Activated CD8-positive, alpha-beta memory T cell treated with anti-CD3 and anti-CD28 coated beads, Interleukin-2, amount 50 U/mL, for 24 hours (primary cell): ENCODE results near the gene FBXO46.
"Not testable (repeated sequence)": the region's sequence is repeated elsewhere in the genome, so short reads cannot be mapped to it uniquely, and the experiment has no call there.

Source experiments
- DNase-seq: peaks from one replicate; pipeline ENCODE4 v3.0.0-alpha.2; 2020; ENCODE audit errors: extremely low read depth

The FBXO46 gene

DNA sequence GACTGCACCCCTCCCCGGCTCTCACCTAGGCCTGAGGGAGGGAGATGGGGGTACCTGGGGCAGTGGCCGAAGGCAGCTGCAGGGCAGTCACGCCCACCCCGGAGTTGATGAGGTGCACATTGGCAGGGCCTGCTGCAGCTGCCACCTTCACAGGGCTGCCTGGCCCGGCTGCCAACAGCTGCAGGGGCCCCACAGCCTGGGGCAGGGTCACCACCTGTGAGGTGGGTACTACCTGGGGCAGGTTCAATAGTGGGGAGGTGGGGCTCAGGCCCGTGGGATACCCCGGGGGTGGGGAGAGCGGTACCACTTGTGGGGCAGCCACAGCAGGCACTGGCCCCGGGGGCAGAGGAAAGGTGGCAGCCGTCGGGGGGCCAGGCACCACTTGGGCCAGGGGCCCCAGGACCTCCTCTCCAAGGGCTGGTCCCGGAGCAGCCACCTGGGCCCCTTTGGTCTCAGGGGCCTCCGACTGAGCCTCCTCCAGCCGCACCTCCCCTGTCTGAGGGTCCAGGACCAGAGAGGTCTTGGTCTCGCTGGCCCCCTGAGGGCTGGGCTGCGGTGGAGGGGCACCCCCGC is 35.7 kb upstream of the FBXO46 start:
- no peak for DNase-seq

DNA sequence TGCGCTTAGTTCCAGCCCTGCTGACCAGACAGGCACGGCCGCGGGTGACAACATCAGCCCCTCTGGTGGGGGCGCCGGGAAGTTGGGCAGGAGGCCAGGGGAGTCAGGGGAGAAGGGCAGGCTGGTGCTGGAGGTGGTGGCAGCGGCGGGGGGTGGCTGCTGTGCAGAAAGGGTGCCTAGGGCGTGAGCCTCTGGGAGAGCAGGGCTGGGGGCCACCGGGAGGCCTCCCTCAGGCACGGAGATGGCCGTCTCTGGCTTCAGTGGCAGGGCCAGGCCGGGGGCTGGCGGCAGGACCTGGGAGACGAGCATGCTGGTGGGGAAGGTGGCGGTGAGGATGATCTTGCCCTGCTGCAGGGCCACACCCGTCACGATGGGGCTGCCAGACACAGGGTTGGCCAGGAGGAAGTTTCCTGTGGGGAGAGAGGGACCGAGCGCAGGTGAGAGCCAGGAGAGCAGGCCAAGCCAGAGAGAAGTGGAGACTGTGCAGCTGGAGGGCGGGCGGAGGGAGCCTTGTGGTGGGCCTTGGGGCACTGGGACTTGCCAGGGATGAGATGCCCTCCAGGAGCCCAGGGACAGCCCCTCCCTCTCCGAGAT is 35.1 kb upstream of the FBXO46 start:
- DNase-seq = no peak

DNA sequence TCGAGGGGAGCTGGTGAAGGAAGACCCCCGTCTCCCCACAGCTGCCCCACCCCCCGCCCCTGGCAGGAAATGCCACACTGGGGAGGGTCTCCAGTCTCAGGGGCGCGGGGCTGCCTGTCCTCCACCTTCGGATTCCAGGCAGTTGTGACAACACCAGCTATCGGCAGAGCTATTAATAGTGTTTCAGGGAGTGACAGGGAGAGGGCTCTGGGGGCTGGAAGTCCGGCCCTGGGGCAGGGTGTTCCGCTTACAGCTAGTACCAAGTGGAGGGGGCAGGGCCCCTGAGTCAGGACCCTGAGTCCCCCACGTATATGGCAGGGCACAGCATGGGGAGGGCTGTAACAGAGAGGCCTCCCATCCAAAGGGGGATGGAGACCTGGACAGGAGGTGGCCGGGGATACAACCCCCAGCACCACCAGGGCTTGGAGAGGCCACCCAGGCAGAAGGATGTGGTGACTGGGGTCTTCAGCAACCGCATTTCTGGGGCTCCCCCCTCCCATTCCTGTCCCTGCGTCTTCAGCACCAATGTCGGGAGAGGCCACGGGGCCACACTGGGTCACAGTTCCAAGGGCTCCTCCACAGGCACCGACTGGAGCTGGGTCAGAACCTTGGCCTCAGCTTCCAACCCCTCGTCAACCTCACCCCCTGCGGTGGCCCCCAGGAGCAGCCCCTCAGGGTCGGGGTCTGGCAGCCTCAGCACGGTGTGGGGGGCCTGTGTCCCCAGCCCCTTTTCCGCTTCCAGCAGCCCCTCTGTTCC is 34.4 kb upstream of the FBXO46 start:
- DNase-seq = no peak

DNA sequence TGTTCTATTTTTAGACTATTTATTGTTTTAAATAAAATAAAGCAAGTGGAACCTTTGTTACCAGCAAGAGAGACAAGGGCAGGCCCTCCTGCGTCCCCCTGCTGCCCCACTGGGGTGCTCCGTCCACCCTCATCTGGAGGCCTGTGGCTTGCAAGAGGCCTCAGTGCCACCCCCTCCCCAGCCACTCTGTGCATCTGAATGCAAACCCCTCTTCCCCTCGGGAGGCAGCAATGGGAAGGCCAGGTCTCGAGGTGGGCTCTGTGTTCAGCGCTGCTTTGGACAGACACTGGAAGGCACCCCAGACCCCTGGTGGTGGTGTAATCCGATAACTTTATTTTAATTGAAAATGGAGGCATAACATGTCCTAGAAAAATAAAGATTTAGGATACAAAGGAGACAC is 33.8 kb upstream of the FBXO46 start:
- no peak for DNase-seq

DNA sequence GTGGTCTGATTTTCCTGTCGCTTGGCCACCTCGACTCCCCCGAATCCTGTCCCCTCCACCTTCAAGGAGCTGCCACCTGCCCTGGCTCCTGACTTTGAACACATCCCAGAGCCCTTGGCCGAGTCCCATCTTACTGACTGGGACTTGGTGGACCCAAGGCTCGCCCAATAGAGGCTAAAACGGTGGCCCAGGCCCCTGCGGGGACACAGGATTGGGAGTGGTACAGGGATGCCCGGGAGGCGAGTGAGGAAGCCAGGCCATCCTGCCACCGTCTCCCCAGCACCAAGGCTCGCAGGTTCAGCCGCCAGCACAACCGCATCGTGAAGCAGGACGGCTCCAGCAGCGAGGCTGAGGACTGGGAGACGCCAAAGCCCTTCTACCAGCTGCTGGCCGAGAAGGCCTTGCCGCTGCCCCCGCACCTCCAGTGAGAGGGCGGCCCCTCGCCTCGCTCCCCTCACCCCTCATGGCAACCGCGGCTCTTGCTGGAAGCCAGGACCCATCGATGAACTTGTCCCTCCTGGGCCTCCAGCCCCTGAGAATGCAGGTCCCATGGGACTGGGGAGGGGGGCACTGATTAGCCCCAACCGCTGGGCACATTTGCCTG is 33.1 kb upstream of the FBXO46 start:
- DNase-seq = no peak

DNA sequence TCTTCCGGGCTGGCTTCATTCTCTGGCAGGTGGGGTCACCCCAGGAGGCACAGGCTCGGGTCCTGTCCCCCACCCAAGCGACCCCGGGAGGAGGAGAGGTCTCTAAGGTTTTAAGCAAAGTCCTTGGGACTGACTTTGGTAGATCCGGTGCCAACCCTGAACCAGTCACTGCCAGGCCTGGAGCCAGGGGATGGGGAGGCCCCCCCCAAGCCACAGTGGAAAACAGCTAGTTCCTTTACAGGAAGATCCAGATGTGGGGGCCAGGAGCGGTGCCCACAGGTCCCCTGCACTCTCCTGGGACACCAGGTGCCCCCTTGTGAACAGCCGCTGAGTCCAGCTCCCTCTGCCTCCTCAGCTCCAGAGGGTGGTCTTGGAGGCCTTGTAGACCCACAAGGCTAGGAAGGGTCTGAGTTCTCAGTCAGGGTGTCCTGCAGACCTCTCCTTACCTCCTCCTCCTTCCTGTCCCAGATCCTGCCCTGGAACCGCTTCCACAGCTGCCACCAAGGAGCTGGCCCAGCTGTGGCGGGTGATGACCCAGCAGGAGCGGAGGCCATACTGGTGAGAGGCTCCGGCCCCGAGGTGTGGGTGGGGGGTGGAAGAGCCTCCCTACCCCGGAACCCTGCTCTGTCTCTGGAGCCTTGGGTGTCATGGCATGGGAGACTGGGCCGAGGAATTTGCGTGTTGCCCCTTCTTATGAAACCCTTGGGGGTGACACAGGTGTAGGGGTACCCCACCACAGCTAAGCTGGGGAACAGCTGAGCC is 32.4 kb upstream of the FBXO46 start:
- DNase-seq = no peak

DNA sequence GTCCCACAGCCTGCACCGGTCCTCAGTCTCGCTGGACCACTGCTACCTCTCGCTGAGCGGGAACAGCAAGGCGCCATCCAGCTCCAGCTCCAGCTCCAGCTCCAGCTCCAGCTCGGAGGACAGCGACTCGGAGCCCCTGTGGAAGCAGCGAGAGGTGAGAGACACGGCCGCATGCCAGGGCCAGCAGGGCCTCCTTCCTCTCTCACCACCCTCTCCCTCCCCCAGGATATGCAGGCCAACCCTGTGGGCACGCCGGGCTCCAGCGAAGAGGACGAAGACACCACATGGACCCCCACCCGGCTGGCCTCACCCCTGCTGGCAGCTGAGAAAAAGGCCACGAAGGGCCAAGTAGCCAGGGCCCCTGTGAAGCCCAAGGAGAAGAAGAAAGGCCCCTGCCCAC is 31.0 kb upstream of the FBXO46 start:
- no peak for DNase-seq

DNA sequence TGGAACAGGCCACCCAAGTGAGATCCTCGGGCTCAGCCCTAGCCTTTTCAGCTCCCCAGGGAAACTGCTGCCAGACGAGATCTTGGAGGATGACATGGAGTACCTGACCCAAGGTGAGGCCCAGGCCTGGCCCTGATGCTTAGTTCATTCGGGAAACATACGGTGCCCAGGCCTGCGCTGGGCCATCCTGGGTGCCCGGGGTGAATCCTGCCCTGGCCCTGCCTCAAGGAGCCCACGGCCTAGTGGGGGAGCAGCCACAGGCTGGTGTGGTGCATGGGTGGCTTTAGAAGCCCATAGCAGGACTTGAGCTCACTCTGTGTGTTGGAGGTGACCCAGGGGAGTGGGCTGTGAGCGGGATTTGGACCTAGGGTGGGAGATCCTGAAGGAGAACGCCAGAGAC is 28.2 kb upstream of the FBXO46 start:
- no peak for DNase-seq

DNA sequence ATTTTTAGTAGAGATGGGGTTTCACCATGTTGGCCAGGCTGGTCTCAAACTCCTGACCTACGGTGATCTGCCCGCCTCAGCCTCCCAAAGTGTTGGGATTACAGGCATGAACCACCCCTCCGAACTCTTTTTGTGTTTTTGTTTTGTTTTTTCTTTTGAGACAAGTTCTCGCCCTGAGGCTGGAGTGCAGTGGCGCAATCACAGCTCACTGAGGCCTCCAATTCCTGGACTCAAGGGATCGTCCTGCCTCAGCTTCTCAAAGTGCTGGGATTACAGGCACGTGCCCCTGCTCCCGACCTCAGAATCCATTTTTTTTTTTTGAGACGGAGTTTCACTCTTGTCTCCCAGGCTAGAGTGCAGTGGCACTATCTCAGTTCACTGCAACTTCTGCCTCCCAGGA is 27.0 kb upstream of the FBXO46 start:
- no peak for DNase-seq

DNA sequence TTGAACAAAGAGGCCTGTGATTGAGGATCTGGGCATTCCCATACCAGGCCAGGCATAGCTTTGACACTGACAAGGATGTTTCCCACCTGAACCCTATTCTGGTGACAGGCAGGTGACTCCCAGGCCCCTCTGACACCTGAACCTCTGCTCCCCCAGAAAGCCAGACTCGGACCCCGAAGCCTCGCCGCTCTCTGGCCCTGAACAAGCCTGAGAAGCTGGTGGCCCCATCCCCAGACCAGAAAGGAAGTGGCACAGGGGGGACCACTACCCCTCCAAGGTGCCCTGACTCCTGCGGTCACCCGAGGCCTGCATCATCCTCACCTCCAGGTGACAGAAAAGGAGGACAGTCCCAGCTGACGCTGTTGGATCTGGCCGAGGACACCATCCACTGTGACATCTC is 23.6 kb upstream of the FBXO46 start:
- DNase-seq = no peak

DNA sequence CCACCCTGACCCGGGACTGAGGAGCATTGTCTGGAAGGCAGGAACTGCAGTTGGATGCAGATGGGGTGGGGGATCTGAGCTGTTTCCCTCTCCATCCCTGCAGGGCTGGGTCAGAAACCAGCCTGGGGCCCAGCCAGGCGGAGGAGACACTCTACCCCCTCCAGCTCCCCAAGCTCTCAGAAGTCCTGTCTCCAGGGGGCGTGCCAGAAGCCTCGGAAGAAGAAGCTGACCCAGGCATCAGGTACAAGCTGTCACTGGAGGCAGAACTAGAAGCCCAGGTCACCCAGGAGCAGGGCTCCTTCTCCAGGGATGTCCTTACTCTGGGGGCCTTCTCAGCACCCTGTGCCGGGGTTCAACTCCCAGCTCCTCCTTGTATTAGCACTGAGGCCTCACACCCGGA is 22.9 kb upstream of the FBXO46 start:
- no peak for DNase-seq

DNA sequence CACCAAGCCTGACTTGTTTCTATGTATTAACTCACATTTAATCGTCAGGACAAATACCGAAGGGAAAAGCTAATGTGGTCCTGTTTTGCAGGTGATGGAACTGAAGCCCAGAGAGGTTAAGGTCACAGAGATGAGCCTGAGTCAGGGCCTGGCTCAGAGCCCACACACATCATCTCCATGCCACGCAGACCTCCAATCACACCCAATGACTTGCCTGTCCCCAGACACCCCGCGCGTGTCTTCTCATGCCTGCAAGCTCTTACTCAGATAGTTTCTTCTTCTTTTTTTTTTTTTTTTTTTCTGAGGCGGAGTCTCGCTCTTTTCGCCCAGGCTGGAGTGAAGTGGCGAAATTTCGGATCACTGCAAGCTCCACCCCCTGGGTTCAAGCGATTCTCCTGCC is 21.9 kb upstream of the FBXO46 start:
- no peak for DNase-seq

DNA sequence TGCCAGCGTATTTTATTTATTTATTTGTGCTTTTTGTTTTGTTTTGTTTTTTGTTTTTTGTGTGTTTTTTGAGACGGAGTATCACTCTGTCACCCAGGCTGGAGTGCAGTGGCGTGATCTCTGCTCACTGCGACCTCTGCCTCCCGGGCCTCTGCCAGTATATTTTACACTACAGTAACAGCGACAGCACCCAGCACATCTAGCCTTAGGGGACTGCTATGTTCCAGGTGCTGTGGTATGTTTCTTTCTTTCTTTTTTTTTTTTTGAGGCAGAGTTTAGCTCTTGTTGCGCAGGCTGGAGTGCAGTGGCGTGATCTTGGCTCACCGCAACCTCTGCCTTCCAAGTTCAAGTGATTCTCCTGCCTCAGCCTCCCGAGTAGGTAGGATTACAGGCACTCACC is 20.8 kb upstream of the FBXO46 start:
- DNase-seq = not testable (repeated sequence)

DNA sequence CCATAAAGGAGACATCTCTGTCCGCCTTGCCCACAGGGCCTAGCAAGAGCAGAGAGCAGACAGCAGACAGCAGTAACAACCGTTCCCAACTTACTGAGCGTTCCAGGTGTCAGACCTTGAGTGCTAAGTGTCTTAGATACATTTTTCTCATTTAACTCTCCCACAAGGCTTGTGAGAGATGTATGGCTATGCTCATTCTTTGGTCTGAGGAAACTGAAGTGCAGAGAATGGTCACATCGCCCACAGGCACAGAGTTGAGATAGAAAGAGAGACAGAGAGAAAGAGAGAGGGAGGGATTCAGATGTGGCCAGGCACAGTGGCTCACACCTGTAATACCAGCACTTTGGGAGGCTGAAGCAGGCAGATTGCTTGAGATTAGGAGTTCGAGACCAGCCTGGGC is 16.8 kb upstream of the FBXO46 start:
- DNase-seq = no peak

DNA sequence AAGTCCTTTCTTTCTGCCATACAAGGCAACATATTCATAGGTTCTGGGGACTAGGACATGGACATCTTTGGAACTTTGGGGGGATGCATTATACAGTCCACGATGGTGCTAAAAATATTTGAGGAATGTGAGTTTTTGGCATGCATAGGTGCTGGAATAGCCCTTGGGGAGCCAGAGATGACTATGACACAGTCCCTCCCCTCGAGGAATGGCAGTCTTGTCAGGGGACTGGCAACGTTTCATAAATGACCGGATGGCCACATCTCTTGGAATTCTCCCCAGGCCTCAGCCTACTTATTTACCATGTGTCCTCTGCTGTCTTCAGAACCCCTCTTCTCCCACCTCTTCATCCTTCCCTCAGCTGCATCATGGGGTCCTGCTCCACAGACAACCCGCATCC is 16.2 kb upstream of the FBXO46 start:
- DNase-seq = no peak

DNA sequence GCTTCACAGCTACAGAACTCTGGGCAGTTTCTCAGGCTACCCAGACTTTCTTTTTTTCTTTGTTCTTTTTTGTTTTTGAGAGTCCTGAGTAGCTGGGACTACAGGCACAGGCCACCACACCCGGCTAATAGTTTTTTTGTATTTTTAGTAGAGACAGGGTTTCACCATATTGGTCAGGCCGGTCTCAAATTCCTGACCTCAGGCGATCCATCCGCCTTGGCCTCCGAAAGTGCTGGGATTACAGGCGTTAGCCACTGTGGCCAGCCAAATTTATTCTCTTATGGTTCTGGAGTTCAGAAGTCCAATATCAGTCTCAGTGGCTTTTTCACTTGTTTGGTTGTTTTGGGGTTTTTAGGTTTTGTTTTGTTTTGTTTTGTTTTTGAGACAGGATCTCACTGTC is 14.9 kb upstream of the FBXO46 start:
- DNase-seq = no peak

DNA sequence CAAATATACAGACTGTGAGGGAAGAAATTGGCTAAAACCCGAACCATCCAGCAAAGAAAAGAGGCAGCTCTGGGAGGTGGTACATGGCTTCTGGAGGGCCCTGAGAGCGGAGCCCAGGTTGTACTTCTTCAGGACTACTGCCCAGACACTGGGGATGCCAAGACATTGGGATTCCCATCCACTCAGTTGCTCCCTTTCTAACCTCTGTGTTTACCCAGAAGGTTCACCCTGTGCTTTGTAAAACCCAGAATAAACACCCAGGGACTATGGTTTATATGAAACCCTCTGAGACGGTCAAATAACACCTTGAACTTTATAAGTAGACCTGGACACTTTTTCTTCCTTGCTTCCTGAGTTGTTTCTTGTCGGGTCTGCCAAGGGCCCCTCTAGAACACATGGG is 12.3 kb upstream of the FBXO46 start:
- DNase-seq = no peak

DNA sequence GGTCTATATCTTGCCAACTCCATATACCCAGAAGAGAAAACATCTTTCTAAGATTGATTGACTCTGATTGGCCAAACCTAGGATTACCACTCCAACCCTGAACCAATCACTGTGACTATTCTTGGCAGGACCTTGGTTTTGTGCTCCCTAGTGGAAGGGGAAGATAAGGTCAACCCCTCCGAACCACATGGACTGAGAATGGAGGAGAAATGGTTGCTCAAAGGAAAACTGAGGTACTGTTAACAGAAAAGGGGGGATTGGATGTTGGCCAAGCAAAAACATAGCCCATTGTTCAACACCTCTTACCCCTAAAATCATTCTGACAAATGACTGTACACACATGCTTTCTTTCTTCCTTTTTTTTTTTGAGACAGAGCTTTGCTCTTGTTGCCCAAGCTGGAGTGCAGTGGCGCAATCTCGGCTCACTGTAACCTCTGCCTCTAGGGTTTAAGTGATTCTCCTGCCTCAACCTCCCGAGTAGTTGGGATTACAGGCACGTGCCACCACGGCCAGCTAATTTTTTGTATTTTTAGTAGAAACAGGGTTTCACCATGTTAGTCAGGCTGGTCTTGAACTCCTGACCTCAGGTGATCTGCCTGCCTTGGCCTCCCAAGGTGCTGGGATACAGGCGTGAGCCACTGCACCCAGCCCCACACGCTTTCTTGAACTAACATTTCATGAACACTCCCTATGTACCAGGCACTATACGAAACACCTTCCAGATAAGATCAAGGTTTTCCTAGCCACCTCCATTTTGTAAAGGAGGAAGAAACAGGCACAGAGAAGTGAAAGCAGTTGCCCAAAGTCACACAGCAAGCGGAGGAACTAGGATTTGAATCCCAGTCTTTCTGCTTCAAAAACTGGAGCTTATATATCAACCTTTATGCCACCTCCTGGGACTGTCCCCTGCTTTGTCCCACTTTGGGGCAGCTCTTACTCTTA is 9.1 kb upstream of the FBXO46 start:
- no peak for DNase-seq

DNA sequence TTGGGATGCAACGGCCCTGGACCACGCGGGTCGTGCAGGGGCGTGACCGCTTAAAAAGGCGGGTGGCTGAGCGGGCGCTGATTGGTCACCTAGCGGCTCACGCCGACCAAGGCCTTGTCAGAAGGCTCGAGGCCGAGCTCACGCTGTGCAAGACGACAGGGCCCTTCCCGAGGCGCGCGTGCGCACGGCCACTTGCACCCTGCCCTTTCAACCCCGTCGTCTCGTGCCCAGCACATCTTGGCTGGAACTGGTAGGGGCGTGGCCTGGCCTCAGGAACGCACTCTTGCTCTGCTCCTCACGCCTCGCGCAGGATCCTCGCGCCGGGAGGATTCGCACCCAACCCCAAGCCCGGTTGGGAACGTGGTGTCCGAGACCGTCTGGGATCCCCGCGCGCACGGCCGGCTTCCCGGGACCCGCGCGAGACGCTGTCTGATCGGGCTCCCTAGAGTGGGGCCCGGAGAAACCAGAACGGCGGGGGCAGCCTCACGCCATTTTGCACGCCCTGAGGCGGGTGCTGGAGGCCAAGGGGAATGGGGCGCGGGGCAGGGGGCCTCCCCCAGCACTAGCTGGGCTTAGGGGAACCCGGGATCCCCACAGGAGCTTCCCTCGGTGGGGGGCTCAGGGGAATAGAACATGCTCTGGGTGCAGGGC is 2.6 kb upstream of the FBXO46 start, which contains the start of gene MEIOSIN:
Gene MEIOSIN (plus strand): TSS at position 280 of the 651 bp plus-strand sequence. CDS start 1,938 bp downstream, outside the sequence.
- no peak for DNase-seq

DNA sequence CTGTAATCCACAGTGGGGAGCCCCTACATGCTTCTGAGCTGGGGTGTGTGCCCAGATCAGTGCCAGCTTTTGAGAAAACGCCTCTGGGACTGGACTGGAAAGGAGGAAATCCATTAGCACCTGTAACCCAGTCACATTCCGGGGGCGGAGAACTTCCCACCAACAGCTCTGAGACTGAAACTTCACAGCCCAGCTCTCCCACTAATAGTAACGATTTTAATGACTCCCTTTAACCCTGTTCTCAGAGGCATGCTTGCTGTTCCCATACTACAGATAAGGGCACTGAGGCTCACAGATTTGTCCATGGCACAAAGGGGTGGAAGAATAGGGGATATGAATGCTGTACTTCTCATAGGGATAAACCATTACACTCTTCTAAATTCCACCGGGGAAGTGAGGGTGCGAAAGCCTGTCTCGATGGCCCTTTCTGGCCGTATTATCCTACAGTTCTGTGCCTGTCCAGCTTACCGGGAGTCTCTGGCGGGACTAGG is 851 bp downstream of the FBXO46 start:
- DNase-seq = no peak
